Measurements from ENCODE around the gene KLHL42.
A peak's percentile ranks its signal among the peaks of the same experiment; 100 is the strongest.

The KLHL42 gene

DNA sequence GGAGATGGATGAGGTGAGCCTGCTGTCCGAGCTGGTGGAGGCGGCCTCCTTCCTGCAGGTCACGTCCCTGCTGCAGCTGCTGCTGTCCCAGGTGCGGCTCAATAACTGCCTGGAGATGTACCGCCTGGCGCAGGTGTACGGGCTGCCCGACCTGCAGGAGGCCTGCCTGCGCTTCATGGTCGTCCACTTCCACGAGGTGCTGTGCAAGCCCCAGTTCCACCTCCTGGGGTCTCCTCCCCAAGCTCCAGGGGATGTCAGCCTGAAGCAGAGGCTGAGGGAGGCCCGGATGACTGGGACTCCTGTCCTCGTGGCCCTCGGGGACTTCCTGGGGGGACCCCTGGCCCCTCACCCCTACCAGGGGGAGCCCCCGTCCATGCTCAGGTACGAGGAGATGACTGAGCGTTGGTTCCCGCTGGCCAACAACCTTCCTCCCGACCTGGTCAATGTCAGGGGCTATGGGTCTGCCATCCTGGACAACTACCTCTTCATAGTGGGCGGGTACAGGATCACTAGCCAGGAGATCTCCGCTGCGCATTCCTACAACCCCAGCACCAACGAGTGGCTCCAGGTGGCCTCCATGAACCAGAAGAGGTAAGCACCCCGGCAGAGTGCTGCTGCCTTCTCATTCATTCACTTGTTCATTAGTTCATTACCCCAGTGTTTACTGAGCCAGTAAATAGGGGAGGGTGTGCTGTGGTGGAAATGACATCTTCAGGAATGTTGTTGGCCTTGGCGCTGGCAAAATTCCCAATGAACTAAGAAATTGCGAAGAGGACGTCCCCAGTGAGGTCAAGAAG lies 777 bp downstream of the KLHL42 start:
- DNase-seq (ENCODE audit: low spot score): peak; percentile 32

- DNase-seq (ENCODE audit: low spot score): no peak
Observed at GRCh38 chr12:27781680-27782079, 1.6 kb downstream of the KLHL42 start.

DNA sequence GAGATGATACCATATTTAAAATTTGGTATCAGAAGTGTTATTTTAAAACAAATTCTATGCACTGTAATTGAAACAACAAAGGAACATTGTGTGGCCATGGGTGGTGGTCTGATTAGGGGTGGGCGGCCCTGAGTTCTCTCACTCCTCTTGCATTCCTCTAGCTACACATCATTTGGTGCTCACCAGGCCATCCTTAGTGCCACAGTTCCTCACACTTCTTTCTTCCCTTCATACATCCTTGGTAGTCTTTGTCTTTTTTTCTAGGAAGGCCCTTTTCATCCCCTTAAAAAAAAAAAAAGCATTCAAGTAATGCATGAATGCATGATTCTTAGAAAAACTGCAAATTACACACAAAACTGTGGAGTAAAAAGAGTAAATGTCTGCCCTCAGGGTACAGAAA lies 2.4 kb downstream of the KLHL42 start:
- DNase-seq (ENCODE audit: low spot score): no peak

GRCh38 chr12:27785882-27786570 lies 6.0 kb downstream of the KLHL42 start:
- no peak for DNase-seq (ENCODE audit: low spot score)

DNA sequence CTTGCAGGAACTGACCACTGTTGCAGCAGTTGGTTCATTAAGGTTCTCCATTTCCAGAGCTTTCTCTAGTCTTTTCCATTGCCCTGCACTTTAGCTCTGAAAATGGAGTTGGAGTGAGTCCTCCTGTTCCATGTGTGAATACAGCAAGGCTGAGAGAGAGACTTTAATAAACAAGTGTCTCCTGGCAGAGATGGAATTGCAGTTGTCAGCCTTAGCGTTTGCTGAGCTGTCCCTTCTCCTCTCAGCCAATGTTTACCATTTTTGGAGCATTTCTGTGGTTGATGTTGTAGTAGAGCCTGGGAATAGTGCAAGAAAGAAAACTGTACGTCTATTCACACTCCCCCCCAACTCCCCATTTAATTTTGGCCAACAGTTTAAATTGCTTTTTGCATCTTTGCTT lies 7.5 kb downstream of the KLHL42 start:
- no peak for DNase-seq (ENCODE audit: low spot score)

- DNase-seq (ENCODE audit: low spot score): no peak
Observed at GRCh38 chr12:27790179-27790578, 10.1 kb downstream of the KLHL42 start.

DNA sequence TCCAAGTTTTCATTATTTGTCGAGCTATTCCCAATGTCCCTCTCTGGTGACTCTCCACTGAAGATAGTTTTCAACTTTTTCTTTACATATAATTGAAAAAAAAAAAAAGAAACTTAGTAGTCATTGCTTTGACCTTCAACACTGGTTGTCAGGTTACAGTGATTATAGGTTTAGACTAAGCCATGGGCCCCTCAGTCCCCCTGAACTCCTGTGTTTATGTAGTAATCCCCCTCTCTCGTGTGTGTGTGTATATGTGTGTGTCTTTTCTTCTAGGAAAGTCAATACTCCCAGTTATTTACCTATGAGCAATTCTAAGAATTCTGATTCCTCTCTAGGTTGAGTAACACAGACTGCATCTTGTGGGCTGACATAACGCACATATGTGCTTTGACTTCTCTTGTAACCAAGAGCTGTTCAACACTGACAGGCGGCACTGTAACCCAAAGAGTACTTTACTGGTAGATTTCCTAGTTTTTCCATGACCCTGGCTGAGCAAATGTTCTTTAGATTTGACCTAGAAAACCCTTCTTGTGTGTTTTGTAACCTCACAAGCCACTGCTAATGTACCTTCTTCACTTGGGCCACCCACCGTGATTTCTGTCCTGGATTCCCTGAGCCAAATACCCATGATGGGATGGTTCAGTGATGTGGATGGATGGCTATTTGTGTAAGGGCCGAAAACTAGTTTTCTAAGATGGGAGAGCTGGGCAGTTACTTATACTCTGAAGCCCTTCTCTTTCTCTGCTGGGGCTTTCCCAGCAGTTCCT lies 15.0 kb downstream of the KLHL42 start:
- no peak for DNase-seq (ENCODE audit: low spot score)

DNA sequence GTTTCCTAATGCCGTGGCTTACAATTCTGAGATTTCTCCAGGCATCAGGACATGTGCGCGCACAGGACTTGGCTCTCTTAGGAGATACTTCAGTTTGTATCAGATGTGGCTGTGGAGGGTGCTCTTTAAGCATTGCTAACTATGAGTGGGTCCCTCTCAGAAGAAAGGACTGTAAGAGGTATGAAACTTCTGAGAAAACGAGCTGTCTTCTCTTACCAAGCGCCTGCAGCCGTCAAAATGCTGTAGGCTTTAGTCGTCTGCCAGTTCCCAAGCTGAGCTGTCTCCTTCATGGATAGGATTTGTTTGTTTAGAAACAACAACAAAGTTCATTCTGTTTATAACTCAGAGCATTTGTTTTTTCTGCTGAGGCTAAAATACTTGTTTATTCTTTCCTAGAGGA lies 16.1 kb downstream of the KLHL42 start:
- no peak for DNase-seq (ENCODE audit: low spot score)

DNA sequence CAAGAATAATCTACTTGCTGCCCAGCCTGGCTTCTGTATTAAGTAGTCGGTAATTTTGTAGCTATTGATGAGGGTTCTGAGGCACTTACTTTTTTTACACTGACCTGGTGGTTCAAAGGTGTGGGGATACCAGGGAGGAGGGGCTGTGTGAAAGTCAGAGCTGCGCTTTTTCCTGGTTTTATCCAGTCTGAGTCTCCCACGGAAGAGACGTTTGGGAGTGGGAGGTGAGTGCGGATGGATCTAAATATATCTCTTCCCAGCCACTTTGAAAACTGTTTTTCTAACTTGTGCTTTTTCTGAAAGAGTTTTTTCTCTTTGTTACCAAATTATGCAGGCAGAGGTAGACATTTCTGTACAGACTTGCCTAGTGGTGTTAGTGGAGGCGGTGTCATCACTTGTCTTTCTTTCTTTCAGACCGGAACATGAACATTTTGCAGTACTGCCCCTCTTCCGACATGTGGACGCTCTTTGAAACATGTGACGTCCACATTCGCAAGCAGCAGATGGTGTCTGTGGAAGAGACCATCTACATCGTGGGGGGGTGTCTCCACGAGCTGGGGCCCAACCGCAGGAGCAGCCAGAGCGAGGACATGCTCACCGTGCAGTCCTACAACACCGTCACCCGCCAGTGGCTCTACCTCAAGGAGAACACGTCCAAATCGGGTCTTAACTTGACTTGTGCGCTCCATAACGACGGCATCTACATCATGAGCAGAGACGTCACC lies 17.4 kb downstream of the KLHL42 start:
- no peak for DNase-seq (ENCODE audit: low spot score)

DNA sequence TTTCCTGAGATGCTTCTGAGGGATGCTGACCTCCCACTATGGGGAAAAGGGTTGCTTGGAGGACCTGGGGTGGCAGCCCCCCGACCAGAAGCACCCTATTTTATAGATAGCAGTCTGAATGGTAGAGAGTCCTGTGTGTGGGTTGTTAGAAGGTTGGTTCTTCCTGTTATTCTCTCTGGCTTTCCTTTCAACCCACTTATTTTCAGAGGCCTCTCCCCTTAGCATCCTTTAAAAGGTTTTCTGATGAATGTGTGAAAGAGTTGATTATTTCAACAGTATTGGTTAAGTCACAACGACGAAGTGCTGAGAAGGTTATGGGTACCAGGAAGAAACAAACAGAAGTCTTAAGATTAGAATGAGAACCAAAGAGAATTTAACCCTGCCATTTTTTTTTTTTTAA lies 20.8 kb downstream of the KLHL42 start:
- no peak for DNase-seq (ENCODE audit: low spot score)

DNA sequence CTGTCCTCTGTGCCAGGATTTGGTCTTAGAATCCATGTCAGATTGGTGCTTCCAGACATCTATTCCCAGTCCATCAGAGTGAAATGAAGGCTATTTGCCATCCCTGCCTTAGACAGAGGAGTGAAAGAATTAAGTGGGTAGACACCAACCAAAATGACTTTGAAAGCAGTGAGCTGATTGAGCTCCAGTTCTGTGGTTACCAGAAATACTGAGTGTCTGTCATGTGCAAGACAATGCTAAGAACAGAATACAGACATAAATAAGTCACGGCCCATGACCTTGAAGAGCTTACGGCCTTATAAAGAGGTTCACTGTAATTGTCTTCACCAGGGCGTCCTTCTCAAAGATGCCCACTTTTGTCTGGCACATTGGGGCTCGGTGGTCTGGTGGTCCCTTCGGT lies 21.6 kb downstream of the KLHL42 start:
- DNase-seq (ENCODE audit: low spot score): no peak

DNA sequence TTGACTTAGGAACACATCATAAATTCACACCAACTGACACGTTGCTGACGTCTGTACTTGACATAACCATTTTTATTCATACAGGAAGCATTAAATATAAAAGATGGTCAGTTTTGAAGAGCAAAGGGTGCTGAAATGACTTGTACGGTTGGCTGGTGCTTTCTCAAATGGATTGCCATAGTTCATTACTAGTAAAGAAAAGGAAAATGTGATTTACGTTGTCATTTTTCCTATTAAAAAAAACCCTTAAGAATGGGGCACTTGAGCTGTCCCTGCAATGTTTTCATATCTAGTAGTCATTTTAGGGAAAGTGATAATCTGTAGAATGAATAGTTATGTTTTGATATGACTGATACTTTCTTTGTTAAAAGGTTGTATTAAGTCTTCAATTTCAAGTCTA lies 22.5 kb downstream of the KLHL42 start:
- no peak for DNase-seq (ENCODE audit: low spot score)

- no peak for DNase-seq (ENCODE audit: low spot score)
Observed at GRCh38 chr12:27802936-27803335, 22.9 kb downstream of the KLHL42 start.

- DNase-seq (ENCODE audit: low spot score): no peak
Observed at GRCh38 chr12:27805238-27805637, 25.2 kb downstream of the KLHL42 start.

- no peak for DNase-seq (ENCODE audit: low spot score)
Observed at GRCh38 chr12:27806259-27806658, 26.2 kb downstream of the KLHL42 start.

- DNase-seq (ENCODE audit: low spot score): no peak
Observed at GRCh38 chr12:27807063-27807703, 27.1 kb downstream of the KLHL42 start.

DNA sequence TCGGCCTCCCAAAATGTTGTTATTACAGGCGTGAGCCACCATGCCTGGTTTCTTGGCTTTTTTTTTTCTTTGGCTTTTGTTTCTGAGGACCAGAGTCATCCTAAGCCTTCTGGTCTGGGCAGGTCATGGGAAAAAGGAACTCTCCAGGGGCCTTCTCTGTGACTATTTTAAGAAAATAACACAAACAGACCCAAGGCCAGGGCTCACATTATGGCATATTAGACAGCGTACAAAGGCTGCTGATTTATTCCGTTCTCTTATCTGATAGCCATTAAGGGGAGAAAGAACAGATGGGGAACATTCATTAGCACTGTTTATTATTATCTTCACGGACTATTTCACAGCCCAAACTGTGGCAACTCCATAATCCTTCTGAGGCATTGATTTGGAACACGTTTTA lies 28.8 kb downstream of the KLHL42 start:
- no peak for DNase-seq (ENCODE audit: low spot score)

- no peak for DNase-seq (ENCODE audit: low spot score)
Observed at GRCh38 chr12:27810756-27811155, 30.7 kb downstream of the KLHL42 start.

- DNase-seq (ENCODE audit: low spot score): no peak
Observed at GRCh38 chr12:27812502-27812901, 32.5 kb downstream of the KLHL42 start.

GRCh38 chr12:27814411-27814810 lies 34.4 kb downstream of the KLHL42 start:
- no peak for DNase-seq (ENCODE audit: low spot score)

GRCh38 chr12:27814851-27815591 lies 35.0 kb downstream of the KLHL42 start:
- no peak for DNase-seq (ENCODE audit: low spot score)
